H1 (cell line): Measurements from ENCODE around the gene UBE2E2. TPM values are rescaled to one million over a fixed set of nuclear protein-coding genes. Genes with fewer than 3 reads are reported as not detected.

Experiments
- CBX8 ChIP-seq: fragments of 300-800, 300-1000 bp; sonication (generic); IDR thresholded peaks from 2 replicates; pipeline ENCODE4 v1.7.1; 2016; ENCODE audit warnings: low read depth, low read length, borderline replicate concordance
- CREB1 ChIP-seq: IDR thresholded peaks from 2 replicates; pipeline ENCODE4 v1.6.1; 2012; ENCODE audit warnings: inconsistent platforms
- CTCF ChIP-seq, 3 experiments: IDR thresholded peaks; 1 replicate in 2 of 3; 2 replicates in 1 of 3; pipeline versions ENCODE4 v1.5.1 to v1.6.1; 2011; ENCODE audit warnings: low read length in 3 of 3, mild to moderate bottlenecking in 3 of 3, inconsistent platforms in 2 of 3, low read depth in 1 of 3, moderate library complexity in 1 of 3; ENCODE audit not compliant: insufficient read depth in 1 of 3; ENCODE audit errors: control extremely low read depth in 1 of 3
- PHF8 ChIP-seq: fragments of 200-600 bp; sonication (generic); conservative IDR thresholded peaks from 2 replicates; pipeline ENCODE4 v1.7.1; 2012; ENCODE audit warnings: low read depth, mild to moderate bottlenecking, inconsistent platforms, low read length, moderate library complexity
- POLR2A ChIP-seq, 2 experiments: IDR thresholded peaks; 1 replicate in 1 of 2; 2 replicates in 1 of 2; pipeline ENCODE4 v1.6.1; 2011; ENCODE audit warnings: low read depth in 2 of 2, low read length in 2 of 2, mild to moderate bottlenecking in 2 of 2; ENCODE audit errors: control extremely low read depth in 1 of 2
- SP2 ChIP-seq: IDR thresholded peaks from 2 replicates; pipeline ENCODE4 v1.6.1; 2012; ENCODE audit warnings: mild to moderate bottlenecking, low read length, inconsistent platforms
- polyA plus RNA-seq, 7 experiments: library from polyadenylated mRNA; depleted of rRNA in 3 of 7; stranded (reverse) in 5 of 7; unstranded in 2 of 7; fragments of >200 nt in 5 of 7; fragments of 200-250 nt in 2 of 7; gene quantifications; 1 replicate in 5 of 7; 2 replicates in 1 of 7; 4 replicates in 1 of 7; pipeline versions ENCODE4 v1.2.1 to v1.2.3, GENCODE V29; 2011 to 2013; ENCODE audit warnings: missing spikeins in 2 of 7, mixed read lengths in 2 of 7
- total RNA-seq: library from RNA; stranded (reverse); fragmentation: NEBNext Ultra II Directional; extraction: Animal tissue kit (Norgen Biotek cat#: 25700); gene quantifications from 2 replicates; pipeline ENCODE4 v1.2.1, GENCODE V29; 2021

Gene UBE2E2
- total and polyA plus RNA-seq, 2 of the 8 experiments (the other 6 are each of a cell fraction or from before 2014, with no cell fraction given): 57.6 to 70.6 TPM

GRCh38 chr3:23494967-23495366, 291.8 kb downstream of the UBE2E2 start (continued):
- TF ChIP-seq CTCF (IDR thresholded peaks at IDR 0.05; ENCODE audit: control extremely low read depth in 1 of 3, insufficient read depth in 1 of 3, low read depth in 1 of 3, low read length in 3 of 3) (no peak), SP2 (no peak), CBX8 (no peak), CREB1 (no peak), POLR2A (IDR thresholded peaks at IDR 0.05; ENCODE audit: control extremely low read depth in 1 of 2, low read depth in 2 of 2, low read length in 2 of 2) (no peak), PHF8 (no peak)
